HFFc6 (cell line): Measurements from ENCODE around the gene ESCO1. TPM values are rescaled to one million over a fixed set of nuclear protein-coding genes. Genes with fewer than 3 reads are reported as not detected.
"Not testable (repeated sequence)": the region's sequence is repeated elsewhere in the genome, so short reads cannot be mapped to it uniquely, and the experiment has no call there.

Experiments used
- DNase-seq: peaks from one replicate; pipeline ENCODE4 v3.0.0-alpha.2; 2018
- H3K27ac Mint-ChIP-seq: 2 replicates; pipeline ENCODE4 v1.8.0; 2020; ENCODE audit warnings: mild to moderate bottlenecking, mixed read lengths
- H3K27me3 Mint-ChIP-seq: 2 replicates; pipeline ENCODE4 v1.8.0; 2021; ENCODE audit warnings: mild to moderate bottlenecking, moderate library complexity, mixed read lengths; ENCODE audit not compliant: insufficient read depth
- H3K36me3 Mint-ChIP-seq: 2 replicates; pipeline ENCODE4 v1.8.0; 2021; ENCODE audit warnings: low read depth, mixed read lengths
- H3K4me1 Mint-ChIP-seq: 2 replicates; pipeline ENCODE4 v1.8.0; 2020; ENCODE audit warnings: low read depth, mixed read lengths
- H3K4me3 Mint-ChIP-seq: 2 replicates; pipeline ENCODE4 v1.8.0; 2020; ENCODE audit warnings: mild to moderate bottlenecking, moderate library complexity, mixed read lengths
- H3K9me3 Mint-ChIP-seq: 2 replicates; pipeline ENCODE4 v1.8.0; 2020; ENCODE audit warnings: mild to moderate bottlenecking, mixed read lengths
- CTCF ChIP-seq: fragments of 200-600 bp; sonication (generic); IDR thresholded peaks from 2 replicates; pipeline ENCODE4 v1.5.0; 2021; ENCODE audit warnings: antibody characterized with exemption, mild to moderate bottlenecking
- total RNA-seq, 6 experiments: library from RNA; stranded (reverse); fragmentation: NEBNext Ultra II Directional; extraction: Animal tissue kit (Norgen Biotek cat#: 25700); gene quantifications; 2 replicates in 1 of 6; 3 replicates in 5 of 6; pipeline ENCODE4 v1.2.3, GENCODE V29; 2021

The ESCO1 gene
- total RNA-seq, 6 experiments from 2014 or later: 5.8 to 7.7 (median 6.7) TPM

GRCh38 chr18:21632393-21632792 lies 31.9 kb upstream of the ESCO1 start:
- DNase-seq: no peak
- H3K27me3 Mint-ChIP-seq: no peaks in the 10 kb centered on the region; the same call in 1 of the 2 replicates
- no peak overlapping the region for H3K27ac Mint-ChIP-seq
- peaks cover 14% of the 10 kb centered on the region; the same call in 1 of the 2 replicates for H3K36me3 Mint-ChIP-seq
- no peak overlapping the region for H3K4me3 Mint-ChIP-seq
- peaks cover 10% of the 10 kb centered on the region; the same call in 1 of the 2 replicates for H3K4me1 Mint-ChIP-seq
- no peaks in the 10 kb centered on the region for H3K9me3 Mint-ChIP-seq
- TF ChIP-seq CTCF: peak; percentile 44; the same call in 1 of the 2 replicates

DNA sequence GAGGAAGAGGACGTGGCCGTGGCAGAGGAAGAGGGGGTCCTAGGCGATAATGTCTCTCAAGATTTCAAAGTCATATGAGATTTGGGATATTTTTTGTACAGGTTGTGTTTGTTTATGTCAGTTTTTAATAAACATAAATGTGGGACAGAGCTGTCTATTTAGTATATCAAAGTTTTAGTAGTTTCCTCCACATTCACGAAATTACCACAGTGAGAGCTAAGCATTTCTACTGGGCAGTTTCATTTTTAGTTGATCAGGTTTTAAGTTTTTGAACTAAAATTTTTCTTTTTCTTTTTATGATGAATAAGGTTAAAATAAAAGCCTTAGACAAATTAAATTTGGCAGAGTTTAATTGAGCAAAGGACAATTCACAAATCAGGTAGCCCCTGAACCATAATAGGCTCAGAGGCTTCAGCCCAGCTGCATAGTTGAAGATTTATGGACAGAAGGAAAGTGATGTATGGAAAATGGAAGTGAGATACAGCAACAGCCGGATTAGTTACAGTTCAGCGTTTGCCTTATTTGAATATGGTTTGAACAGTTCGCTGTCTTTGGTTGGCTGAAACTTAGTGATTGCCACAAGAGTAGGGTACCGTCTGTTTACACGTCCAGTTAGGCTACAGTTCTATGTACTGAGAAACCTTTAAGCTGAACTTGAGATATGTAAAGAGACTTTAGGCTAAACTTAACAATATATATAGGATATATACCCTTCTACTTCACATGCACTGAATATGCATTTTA lies 28.8 kb upstream of the ESCO1 start:
- no peak for TF ChIP-seq CTCF
- Mint-ChIP-seq H3K4me1 (no peaks in the 10 kb centered on the region), H3K4me3 (no peak overlapping the region), H3K27me3 (no peaks in the 10 kb centered on the region; the same call in 1 of the 2 replicates), H3K36me3 (peaks cover 17% of the 10 kb centered on the region), H3K27ac (no peak overlapping the region), H3K9me3 (no peaks in the 10 kb centered on the region)
- no peak for DNase-seq

- H3K36me3 Mint-ChIP-seq: peaks cover 22% of the 10 kb centered on the region
- not testable (repeated sequence) for H3K9me3 Mint-ChIP-seq, H3K27ac Mint-ChIP-seq, H3K27me3 Mint-ChIP-seq, H3K4me3 Mint-ChIP-seq, H3K4me1 Mint-ChIP-seq, DNase-seq
These were observed 21.1 kb upstream of the ESCO1 start for GRCh38 chr18:21621640-21622039.

- Mint-ChIP-seq H3K4me3 (peak within 1 kb of the TSS; percentile 96), H3K9me3 (no peaks in the 10 kb centered on the region), H3K27ac (peak within 1 kb of the TSS; percentile 97), H3K36me3 (peaks cover 34% of the 10 kb centered on the region), H3K4me1 (peaks cover 16% of the 10 kb centered on the region), H3K27me3 (peaks cover 3% of the 10 kb centered on the region; the same call in 1 of the 2 replicates)
- peak; percentile 81 for DNase-seq
- TF ChIP-seq CTCF: peak; percentile 95
These were observed 11.9 kb upstream of the ESCO1 start, which contains the start of gene SNRPD1 for GRCh38 chr18:21612125-21613039. SNRPD1 (plus strand) TSS chr18:21612314; CDS start chr18:21612430, 116 bp downstream.

GRCh38 chr18:21611401-21612124 lies 11.1 kb upstream of the ESCO1 start:
- peaks cover 16% of the 10 kb centered on the region for H3K4me1 Mint-ChIP-seq
- H3K36me3 Mint-ChIP-seq: peaks cover 28% of the 10 kb centered on the region
- H3K9me3 Mint-ChIP-seq, DNase-seq, H3K27me3 Mint-ChIP-seq: not testable (repeated sequence)
- H3K4me3 Mint-ChIP-seq: peak overlapping the region; percentile 96
- peak overlapping the region; percentile 97 for H3K27ac Mint-ChIP-seq

DNA sequence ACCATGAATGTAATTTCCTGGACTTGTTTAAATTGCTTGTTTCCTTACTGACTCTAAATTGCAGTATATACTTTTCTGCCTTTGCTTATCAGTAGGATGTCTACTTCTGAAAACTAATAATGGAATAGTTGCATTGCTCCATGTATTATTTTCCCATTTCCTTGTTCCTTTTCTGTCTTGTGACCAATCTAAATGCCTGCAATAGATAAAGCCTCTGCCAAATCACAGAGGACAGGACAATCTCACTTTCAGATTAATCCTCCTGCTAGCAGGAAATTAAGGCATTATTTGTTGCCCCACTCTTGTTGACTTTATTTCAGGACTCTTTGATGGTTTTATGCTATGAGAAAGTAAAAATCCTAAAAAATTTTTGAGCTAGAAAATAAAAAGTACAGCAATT lies 4.7 kb upstream of the ESCO1 start:
- no peak for TF ChIP-seq CTCF

More for the DNA sequence above, 4.7 kb upstream of the ESCO1 start:
- Mint-ChIP-seq H3K27me3 (no peaks in the 10 kb centered on the region), H3K27ac (no peak overlapping the region), H3K36me3 (0 out of 2 replicates have a peak, but pooled peaks cover under 1% of the 10 kb centered on the region), H3K4me3 (no peak overlapping the region), H3K4me1 (peaks cover 5% of the 10 kb centered on the region; the same call in 1 of the 2 replicates), H3K9me3 (no peaks in the 10 kb centered on the region)
- no peak for DNase-seq
